ENCODE data around the gene GFOD2.

GFOD2 gene

GRCh38 chr16:67731071-67731752 lies 12.1 kb upstream of the GFOD2 start:
- DNase-seq: no peak

GRCh38 chr16:67730326-67730725 lies 11.2 kb upstream of the GFOD2 start:
- no peak for DNase-seq

DNA sequence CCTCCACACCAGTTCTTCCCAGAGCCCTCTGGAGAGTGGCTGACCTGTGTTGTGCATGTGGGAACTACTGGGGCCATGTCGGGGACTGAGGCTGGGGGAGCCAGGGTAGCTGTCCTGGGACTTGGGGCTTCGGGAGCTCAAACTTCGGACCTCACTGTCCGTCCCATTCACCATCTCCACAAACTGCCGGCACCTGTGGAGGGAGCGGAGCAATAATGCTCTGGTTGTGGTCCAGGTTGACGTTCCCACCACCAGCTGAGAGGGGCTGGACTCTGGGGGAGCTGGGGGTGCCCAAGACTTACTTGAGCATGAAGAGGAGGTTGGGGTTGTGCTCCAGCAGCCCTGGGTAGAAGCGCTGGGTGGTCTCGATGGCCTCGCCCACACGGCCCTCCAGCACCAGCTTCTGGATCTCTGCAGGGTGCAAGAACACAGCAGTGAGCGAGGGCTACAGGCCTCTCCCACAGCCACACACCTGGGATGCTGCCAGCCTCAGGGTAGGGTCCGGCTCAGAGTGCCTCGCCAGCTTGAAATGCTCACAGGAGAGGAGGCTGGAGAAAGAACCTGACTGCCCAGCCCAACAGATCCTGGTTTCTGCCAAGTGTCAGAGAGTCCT lies 10.6 kb upstream of the GFOD2 start:
- DNase-seq: no peak

- no peak for DNase-seq
Observed at GRCh38 chr16:67727521-67728485, 8.7 kb upstream of the GFOD2 start.

DNA sequence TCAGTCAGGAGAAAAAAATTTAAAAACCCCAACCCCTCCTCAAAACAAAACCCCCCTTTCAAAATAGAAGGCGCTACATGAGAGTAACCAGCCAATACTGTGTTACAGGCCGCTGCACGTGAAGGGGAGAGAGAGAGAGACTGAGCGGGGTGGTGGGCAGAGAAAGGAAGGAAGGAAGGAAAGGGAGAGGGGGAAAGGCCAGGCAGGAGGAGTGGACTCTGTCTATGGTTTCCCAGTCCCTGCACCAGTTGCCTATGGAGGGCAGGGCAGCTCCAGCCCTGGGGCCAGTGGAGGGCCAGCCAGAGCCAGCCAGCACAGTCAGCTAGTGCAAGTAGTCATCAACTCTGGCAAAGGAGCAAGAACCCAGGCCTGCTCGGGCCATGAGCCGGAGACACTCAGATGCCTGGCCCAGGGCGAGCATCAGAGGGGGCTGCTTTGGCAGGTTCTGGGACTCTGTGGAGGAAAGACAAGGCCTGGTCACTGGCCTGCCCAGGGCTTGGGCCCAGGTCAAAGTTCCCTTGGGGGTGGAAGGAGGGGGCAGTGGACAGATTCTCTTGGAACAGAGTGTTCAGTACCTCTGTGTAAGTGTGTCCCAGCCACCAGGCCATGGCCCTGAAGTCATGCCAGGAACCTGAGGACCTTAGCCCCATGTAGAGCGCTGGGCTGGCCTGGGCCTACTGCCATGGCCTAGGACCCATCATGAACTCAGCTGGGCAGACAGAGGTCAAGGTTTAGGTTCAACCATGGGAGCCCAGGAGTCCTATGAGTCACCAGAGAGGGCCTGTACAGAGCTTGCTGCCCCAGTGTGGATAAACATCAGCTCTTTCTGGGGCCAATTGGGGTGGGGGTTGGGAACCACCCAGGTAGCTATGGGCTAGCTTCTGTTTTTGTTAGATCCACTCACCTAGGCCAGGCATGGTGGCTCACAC lies 7.3 kb upstream of the GFOD2 start:
- no peak for DNase-seq

GRCh38 chr16:67723911-67724305 lies 4.8 kb upstream of the GFOD2 start:
- DNase-seq: no peak

GRCh38 chr16:67723151-67723910 lies 4.2 kb upstream of the GFOD2 start:
- DNase-seq: no peak

DNA sequence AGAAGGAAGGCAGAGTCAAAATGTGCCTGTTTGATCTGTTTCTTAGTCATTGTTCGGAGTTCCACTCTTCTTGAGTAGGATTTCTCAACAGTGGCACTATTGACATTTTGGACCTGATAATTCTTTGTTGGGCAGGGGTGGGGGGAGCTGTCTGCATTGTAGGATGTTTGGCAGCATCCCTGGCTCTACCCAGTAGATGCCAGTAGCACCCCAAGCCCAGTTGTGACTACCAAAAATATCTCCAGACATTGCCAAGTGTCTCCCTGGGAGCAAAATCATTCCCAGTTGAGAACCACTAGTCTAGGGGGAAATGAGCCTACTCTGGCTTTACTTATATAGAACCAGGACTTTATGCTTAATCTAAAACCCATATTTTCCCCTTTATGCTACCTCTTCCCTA lies 1.1 kb upstream of the GFOD2 start:
- no peak for DNase-seq

DNA sequence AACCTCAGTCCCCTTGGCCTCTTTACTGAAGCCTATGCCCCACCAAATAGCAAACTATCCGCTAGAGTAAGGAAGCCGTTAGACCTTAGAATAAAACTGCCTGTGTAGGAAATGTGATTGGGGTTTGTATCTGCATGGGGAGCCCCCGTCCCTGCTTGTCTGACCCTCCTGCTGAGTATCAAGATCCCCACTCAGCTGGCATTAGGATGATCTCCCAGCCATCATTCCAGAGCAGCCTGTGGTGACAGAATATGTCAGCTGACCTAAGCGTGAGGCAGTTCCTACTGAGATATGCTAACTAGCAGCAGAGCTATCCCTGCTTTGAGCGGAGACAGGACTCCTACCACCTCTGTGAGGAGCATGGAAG lies 645 bp upstream of the GFOD2 start:
- peak; percentile 10 for DNase-seq

DNA sequence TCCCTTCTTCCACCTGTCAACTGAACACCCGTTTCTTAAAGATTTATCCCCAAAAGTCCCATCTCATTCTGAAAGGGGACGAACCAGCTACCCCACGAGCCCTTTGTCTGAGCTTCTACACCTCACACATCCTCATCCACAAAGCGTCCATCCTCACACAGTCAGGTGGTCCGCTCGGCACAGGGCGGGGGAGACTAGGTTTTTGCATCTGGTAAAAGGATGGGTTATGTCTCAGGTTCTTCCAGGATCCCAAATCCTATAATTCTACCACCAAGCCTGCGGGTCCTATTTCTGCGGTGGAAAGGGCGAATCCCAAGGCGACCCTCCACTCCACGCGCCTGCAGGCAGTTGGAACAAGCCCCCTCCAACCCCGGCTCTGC lies 458 bp downstream of the GFOD2 start:
- DNase-seq: no peak

GRCh38 chr16:67716097-67716496 lies 3.0 kb downstream of the GFOD2 start:
- no peak for DNase-seq

DNA sequence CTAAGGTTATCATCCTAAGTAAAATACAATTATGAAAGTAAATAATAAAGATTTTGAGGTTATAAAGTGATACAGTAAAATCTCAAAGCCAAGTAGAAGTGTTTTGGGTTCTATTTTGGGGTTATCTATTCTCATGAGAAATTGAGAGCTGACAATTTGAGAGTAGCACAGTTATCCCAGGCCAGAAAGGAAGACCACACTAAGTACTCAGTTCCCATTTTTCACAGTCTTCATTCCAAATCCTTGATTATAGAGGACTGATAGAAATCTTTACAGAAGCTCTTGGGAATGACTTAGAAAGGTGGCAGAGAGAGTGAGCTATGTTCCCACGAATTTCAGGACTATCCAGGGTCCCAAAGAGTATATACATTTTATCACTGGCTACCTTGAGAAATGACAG lies 4.6 kb downstream of the GFOD2 start:
- no peak for DNase-seq

- no peak for DNase-seq
Observed at GRCh38 chr16:67713647-67714273, 5.4 kb downstream of the GFOD2 start.

GRCh38 chr16:67710607-67711006 lies 8.5 kb downstream of the GFOD2 start:
- no peak for DNase-seq

DNA sequence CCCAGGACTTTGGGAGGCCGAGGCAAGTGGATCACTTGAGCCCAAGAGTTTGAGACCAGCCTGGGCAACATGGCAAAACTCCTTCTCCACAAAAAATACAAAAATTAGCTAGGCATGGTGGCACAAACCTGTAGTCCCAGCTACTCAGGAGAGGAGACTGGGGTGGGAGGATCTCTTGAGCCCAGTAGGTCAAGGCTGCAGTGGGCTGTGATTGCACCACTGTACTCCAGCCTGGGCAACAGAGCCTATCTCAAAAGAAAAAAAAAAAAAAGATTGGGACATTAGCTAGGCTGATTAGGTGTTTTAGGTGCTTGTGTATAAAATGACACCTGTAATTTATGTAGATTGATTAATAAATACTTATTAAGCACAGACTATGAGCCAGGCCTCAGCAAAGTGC lies 10.1 kb downstream of the GFOD2 start:
- no peak for DNase-seq

- no peak for DNase-seq
Observed at GRCh38 chr16:67708368-67708771, 10.7 kb downstream of the GFOD2 start.

- DNase-seq: no peak
Observed at GRCh38 chr16:67707790-67708189, 11.3 kb downstream of the GFOD2 start.

DNA sequence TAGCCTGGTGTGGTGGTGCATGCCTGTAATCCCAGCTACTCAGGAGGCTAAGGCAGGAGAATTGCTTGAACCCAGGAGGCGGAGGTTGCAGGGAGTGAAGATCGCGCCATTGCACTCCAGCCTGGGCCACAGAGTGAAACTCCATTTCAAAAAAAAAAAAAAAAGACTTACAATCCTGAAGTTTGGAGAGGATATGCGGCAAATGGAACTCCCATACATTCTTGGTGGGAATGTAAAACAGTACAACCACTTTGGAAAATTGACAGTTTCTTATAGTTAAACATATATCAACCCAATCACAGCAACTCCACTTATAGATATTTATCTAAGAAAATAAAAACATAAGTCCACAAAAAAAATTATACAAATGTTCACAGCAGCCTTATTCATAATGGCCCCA lies 11.9 kb downstream of the GFOD2 start:
- DNase-seq: no peak

DNA sequence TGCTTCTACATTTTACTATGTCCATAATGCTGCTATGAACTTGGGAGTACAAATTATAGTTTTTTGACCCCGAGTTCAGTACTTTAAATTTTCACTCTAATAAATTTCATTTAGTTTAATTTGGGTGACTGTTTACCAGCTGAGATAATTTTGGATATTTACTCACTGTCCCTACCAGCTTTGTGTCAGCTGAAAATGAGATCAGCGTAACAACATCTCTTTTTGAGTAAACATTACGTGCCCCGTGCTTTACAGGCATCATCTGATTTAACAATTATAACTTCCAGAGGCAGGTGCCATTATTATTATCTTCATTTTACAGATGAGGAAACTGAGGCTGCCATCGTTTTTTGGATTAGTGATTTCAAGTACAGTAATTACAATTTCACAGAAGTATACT lies 15.0 kb downstream of the GFOD2 start:
- DNase-seq: no peak

DNA sequence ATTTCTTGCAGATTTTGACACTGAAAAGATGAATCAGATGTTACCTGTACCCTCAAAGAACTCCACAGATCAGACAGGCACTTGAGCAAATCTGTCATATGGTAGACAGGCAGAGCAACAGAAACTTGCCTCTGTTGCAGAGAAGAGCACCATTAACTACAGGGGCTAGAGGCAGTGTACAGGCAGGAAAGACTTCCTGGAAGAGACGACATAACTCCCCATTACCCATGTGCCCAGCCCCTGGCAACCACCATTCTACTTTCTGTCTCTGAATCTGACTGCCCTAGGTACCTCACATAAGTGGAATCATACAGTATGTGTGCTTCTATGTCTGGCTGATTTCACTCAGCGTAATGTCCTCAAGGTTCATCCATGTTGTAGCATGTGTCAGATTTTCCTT lies 15.5 kb downstream of the GFOD2 start:
- no peak for DNase-seq

DNA sequence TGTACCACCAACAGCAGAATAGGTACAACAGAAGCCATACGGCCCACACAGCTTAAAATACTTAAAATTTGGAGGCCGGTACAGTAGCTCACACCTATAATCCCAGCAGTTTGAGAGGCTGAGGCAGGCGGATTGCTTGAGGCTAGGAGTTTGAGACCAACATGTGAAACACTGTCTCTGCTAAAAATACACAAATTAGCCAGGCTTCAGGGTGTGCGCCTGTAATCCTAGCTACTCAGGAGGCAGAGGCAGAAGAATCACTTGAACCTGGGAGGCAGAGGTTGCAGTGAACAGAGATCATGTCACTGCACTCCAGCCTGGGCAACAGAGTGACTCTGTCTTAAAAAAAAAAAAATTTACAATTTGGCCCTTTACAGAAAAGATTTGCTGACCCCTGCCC lies 17.0 kb downstream of the GFOD2 start:
- DNase-seq: no peak

GRCh38 chr16:67701420-67701819 lies 17.7 kb downstream of the GFOD2 start:
- no peak for DNase-seq

All from NCI-H510A treated with DMSO at 0.1 percent for 48 hours (cell line).